Lower lobe of right lung (tissue), 2 donors: ENCODE results near the gene ZNF827. TPM values are rescaled to one million over a fixed set of nuclear protein-coding genes. Genes with fewer than 3 reads are reported as not detected.

Experiments
- ATAC-seq, 2 donors: fragments of 200-7000 bp; cut with Tn5 transposase; one replicate each; pipeline ENCODE4 v1.9.1; 2020 to 2022; ENCODE audit warnings: mild to moderate bottlenecking in 2 of 2, moderate library complexity in 2 of 2
- DNase-seq: peaks from one replicate; pipeline ENCODE4 v3.0.0-alpha.2; 2020
- H3K27ac ChIP-seq: fragments of 200-600 bp; one replicate; pipeline ENCODE4 v1.8.0; 2022
- H3K27me3 ChIP-seq: fragments of 200-600 bp; one replicate; pipeline ENCODE4 v1.8.0; 2022; ENCODE audit warnings: low read depth
- H3K36me3 ChIP-seq: fragments of 200-600 bp; one replicate; pipeline ENCODE4 v1.8.0; 2022; ENCODE audit warnings: mild to moderate bottlenecking
- H3K4me1 ChIP-seq: fragments of 200-600 bp; one replicate; pipeline ENCODE4 v1.8.0; 2022
- H3K4me3 ChIP-seq: fragments of 200-600 bp; one replicate; pipeline ENCODE4 v1.8.0; 2022; ENCODE audit warnings: mild to moderate bottlenecking
- H3K9me3 ChIP-seq: fragments of 200-600 bp; one replicate; pipeline ENCODE4 v1.8.0; 2022
- intact Hi-C: fragments of 100-400 bp; cut with DNase I; formaldehyde crosslinking; loops from one replicate; pipeline ENCODE4 v1.11.0; 2022
- total RNA-seq: library from RNA; stranded (reverse); fragmentation: NEBNext Ultra II Directional; extraction: Animal tissue kit (Norgen Biotek cat#: 25700); gene quantifications from one replicate; pipeline ENCODE4 v1.2.1, GENCODE V29; 2021
- TF ChIP-seq, protein P1 (sequence below): fragments of 200-600 bp; IDR thresholded peaks from one replicate; pipeline ENCODE4 v1.8.0; 2022; ENCODE audit warnings: antibody characterized with exemption, mild to moderate bottlenecking
- donor health status: DM: no; HTN: yes; CAD: no; lungs with severe emphysema.

ZNF827 gene
- total RNA-seq, 1 donor from 2014 or later = 11.3 TPM

DNA sequence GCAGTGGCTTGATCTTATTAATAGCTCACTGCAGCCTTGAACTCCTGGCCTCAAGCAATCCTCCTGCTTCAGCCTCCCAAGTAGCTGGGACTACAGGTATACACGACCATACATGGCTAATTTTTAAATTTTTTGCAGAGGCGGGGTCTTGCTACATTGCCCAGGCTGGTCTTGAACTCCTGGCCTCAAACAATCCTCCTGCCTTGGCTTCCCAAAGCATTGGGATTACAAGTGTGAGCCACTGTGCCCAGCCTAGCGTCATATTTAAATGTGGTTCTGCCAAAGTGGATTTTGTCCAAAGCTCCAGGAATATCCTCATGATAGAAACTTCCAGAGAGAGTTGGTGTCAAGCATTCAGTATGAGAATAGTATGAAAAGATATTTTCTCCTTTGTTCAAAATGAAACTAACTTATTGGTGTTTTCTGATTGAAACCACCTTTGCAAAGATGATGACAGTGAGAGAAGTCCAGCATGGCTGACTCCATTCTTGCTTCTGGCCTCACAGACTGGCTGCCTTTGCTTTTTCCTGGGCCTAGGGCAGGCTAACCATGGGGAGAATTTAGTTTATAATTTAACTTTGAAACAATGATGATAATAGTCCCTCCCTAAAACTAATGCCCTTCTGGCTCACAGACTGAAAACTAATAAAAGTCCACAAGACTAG lies 129.6 kb downstream of the ZNF827 start:
- H3K27ac ChIP-seq = no peak overlapping the region

DNA sequence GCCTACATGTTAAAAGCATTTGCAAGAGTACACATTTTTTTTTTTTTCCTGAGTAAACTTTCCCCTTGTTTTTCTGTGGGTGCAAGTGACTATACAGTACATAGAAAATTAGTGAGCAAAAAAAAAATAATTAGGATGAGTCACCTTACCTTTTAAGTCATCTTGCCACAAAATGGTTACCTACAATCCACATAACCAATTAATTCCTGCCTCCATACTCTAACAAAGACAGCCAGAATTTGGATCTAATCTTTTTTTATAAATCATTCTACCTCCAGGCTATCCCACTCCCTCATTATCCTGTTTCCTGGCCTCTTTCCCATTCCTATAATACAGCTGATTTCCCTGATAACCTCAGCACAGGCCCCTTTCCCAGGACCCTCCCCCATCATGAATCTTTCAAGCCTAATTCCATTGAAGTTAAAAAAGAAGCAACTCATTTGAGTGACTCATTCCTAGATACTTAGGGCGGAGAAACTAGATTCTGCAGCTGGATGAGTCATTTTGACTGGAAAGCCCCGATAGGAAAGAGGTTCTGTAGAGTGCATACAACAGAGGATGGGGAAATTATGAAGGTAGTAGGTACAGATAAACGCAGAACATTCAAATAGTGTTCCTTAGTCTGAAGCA lies 130.5 kb downstream of the ZNF827 start:
- Histone ChIP-seq H3K27ac (no peak overlapping the region), H3K4me1 (peaks cover 16% of the 10 kb centered on the region), H3K9me3 (no peaks in the 10 kb centered on the region), H3K4me3 (no peak overlapping the region), H3K36me3 (no peaks in the 10 kb centered on the region), H3K27me3 (no peaks in the 10 kb centered on the region)
- DNase-seq (no peak), ATAC-seq (peak; percentile 19 to 74)
- TF ChIP-seq, protein P1, sequence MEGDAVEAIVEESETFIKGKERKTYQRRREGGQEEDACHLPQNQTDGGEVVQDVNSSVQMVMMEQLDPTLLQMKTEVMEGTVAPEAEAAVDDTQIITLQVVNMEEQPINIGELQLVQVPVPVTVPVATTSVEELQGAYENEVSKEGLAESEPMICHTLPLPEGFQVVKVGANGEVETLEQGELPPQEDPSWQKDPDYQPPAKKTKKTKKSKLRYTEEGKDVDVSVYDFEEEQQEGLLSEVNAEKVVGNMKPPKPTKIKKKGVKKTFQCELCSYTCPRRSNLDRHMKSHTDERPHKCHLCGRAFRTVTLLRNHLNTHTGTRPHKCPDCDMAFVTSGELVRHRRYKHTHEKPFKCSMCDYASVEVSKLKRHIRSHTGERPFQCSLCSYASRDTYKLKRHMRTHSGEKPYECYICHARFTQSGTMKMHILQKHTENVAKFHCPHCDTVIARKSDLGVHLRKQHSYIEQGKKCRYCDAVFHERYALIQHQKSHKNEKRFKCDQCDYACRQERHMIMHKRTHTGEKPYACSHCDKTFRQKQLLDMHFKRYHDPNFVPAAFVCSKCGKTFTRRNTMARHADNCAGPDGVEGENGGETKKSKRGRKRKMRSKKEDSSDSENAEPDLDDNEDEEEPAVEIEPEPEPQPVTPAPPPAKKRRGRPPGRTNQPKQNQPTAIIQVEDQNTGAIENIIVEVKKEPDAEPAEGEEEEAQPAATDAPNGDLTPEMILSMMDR = no peak
- intact Hi-C loops = no loop called here

More for the DNA sequence above, 129.6 kb downstream of the ZNF827 start:
- H3K4me3 ChIP-seq = no peak overlapping the region
- H3K9me3 ChIP-seq = no peaks in the 10 kb centered on the region
- H3K27me3 ChIP-seq = no peaks in the 10 kb centered on the region
- DNase-seq (no peak), ATAC-seq (no peak)
- H3K36me3 ChIP-seq = no peaks in the 10 kb centered on the region
- peaks cover 16% of the 10 kb centered on the region for H3K4me1 ChIP-seq
- intact Hi-C loops = no loop called here
- TF ChIP-seq, protein P1 = no peak

DNA sequence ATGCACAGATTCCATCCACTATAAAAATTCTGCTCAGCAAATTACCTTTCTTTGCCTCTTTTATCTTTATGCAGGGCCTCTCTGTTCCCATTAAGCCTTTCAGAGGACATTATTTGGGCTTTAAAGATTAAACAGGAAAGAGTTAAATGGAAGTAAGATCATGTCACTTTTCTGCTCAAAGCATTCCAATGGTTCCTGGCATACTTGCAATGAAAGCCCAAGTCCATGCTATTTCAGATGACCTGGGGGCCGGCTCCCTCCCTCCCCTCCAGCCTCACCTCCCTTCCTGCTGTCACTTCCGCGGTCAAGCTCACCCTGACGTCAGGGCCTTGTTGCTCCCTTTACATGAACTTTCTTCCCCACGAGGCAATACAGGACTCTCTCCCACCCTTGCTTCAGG lies 133.1 kb downstream of the ZNF827 start:
- no peak overlapping the region for H3K4me3 ChIP-seq
- ATAC-seq = no peak
- no peak overlapping the region for H3K27ac ChIP-seq
- H3K4me1 ChIP-seq = peaks cover 16% of the 10 kb centered on the region
- no peaks in the 10 kb centered on the region for H3K9me3 ChIP-seq
- TF ChIP-seq, protein P1 = no peak
- no peaks in the 10 kb centered on the region for H3K27me3 ChIP-seq
- H3K36me3 ChIP-seq = no peaks in the 10 kb centered on the region
- no peak for DNase-seq
- intact Hi-C loops = no loop called here

DNA sequence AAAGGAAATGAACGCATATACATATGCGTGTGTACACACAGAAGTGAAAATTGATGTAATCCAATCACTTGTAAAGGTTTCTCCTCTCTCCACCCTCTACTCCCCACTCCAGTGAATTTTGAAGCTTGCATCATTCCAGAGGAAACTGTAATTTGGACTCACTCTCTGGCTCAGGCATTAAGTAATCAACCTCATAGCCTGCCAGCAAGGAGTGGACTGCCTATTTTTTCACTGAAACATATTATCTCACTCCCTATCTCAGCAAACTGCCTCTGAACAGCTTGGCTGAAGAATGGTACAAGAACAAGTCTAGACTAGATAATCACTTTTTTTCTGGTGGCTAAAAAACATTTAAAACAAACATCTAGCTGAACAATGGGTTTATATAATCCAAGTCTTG lies 134.5 kb downstream of the ZNF827 start:
- no peaks in the 10 kb centered on the region for H3K9me3 ChIP-seq
- H3K27me3 ChIP-seq = no peaks in the 10 kb centered on the region
- H3K27ac ChIP-seq = no peak overlapping the region
- ATAC-seq (peak; percentile 59 to 68), DNase-seq (no peak)
- H3K4me1 ChIP-seq = peaks cover 16% of the 10 kb centered on the region
- intact Hi-C loops = no loop called here
- no peak overlapping the region for H3K4me3 ChIP-seq
- H3K36me3 ChIP-seq = no peaks in the 10 kb centered on the region
- TF ChIP-seq, protein P1 = no peak

DNA sequence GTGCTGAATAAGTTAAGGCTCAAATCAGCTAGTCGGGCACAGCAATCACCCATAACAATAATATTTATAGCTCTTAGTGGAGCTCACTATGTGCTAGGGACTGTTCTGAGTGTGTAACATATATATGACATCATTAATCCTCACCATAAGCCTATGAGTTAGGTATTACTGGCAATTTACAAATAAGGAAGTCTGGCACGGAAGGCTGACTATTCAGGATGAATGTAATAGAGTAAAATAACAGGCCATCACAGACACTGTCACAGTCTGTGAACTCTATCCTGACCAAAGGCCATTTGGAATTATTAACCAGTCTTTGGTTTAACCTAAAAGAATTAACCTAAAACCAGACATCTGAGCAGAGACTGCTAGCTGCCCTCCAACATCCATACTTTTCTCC lies 139.4 kb downstream of the ZNF827 start:
- no peak for ATAC-seq

More for the DNA sequence above, 139.4 kb downstream of the ZNF827 start:
- Histone ChIP-seq H3K9me3 (no peaks in the 10 kb centered on the region), H3K27ac (no peak overlapping the region), H3K27me3 (no peaks in the 10 kb centered on the region), H3K4me3 (no peak overlapping the region), H3K4me1 (peaks cover 2% of the 10 kb centered on the region), H3K36me3 (no peaks in the 10 kb centered on the region)
- intact Hi-C loops = no loop called here
- no peak for DNase-seq
- TF ChIP-seq, protein P1 = no peak
